Nephron (organoid): ENCODE data around the gene S100A13.
A peak's percentile ranks its signal among the peaks of the same experiment; 100 is the strongest.

Experiments used
- H3K27ac Mint-ChIP-seq, 3 experiments: 2 replicates each; pipeline ENCODE4 v1.8.0; 2020; ENCODE audit warnings: mixed read lengths in 3 of 3, mild to moderate bottlenecking in 2 of 3, moderate library complexity in 1 of 3
- H3K27me3 Mint-ChIP-seq: 2 replicates; pipeline ENCODE4 v1.8.0; 2021; ENCODE audit warnings: low read depth, mild to moderate bottlenecking, moderate library complexity, mixed read lengths
- H3K36me3 Mint-ChIP-seq: 2 replicates; pipeline ENCODE4 v1.8.0; 2020; ENCODE audit warnings: low read depth, mixed read lengths
- H3K4me1 Mint-ChIP-seq: 2 replicates; pipeline ENCODE4 v1.8.0; 2020; ENCODE audit warnings: mixed read lengths
- H3K4me3 Mint-ChIP-seq, 3 experiments: 2 replicates each; pipeline ENCODE4 v1.8.0; 2020; ENCODE audit warnings: mild to moderate bottlenecking in 3 of 3, mixed read lengths in 3 of 3, moderate library complexity in 2 of 3
- H3K9me3 Mint-ChIP-seq: 2 replicates; pipeline ENCODE4 v1.8.0; 2020; ENCODE audit warnings: mixed read lengths
- CTCF ChIP-seq, 3 experiments: fragments of 200-600 bp; sonication (generic); IDR thresholded peaks; one replicate each; pipeline ENCODE4 v1.5.0; 2021; ENCODE audit warnings: antibody characterized with exemption in 3 of 3; ENCODE audit not compliant: unreplicated experiment in 3 of 3

The S100A13 gene

GRCh38 chr1:153628638-153629342 is 1.5 kb upstream of the S100A13 start:
- peak overlapping the region in 1 of 3 experiments; percentile 45 for H3K4me3 Mint-ChIP-seq
- peak overlapping the region; percentile 66 to 99 (median 87) for H3K27ac Mint-ChIP-seq
- no peak for TF ChIP-seq CTCF (IDR thresholded peaks at IDR 0.05; ENCODE audit: unreplicated experiment in 3 of 3)
- peaks cover 15% of the 10 kb centered on the region for H3K36me3 Mint-ChIP-seq
- H3K4me1 Mint-ChIP-seq: peaks cover 68% of the 10 kb centered on the region
- no peaks in the 10 kb centered on the region for H3K27me3 Mint-ChIP-seq
- H3K9me3 Mint-ChIP-seq: no peaks in the 10 kb centered on the region

- H3K4me1 Mint-ChIP-seq: peaks cover 62% of the 10 kb centered on the region
- H3K36me3 Mint-ChIP-seq: peaks cover 16% of the 10 kb centered on the region
- no peaks in the 10 kb centered on the region for H3K27me3 Mint-ChIP-seq
- TF ChIP-seq CTCF (IDR thresholded peaks at IDR 0.05; ENCODE audit: unreplicated experiment in 3 of 3): peak in 2 of 3 experiments; percentile 12 to 75
- no peaks in the 10 kb centered on the region for H3K9me3 Mint-ChIP-seq
- peak within 1 kb of the TSS; percentile 91 to 96 (median 94) for H3K4me3 Mint-ChIP-seq
- H3K27ac Mint-ChIP-seq: peak within 1 kb of the TSS; percentile 96 to 99 (median 98)
These were observed 666 bp upstream of the S100A13 start, which contains the start of gene S100A1 for GRCh38 chr1:153627715-153628626. Gene S100A1, plus strand, starts transcription at chr1:153628434. Its CDS starts 2,088 bp downstream, at chr1:153630522.

- Mint-ChIP-seq H3K27me3 (no peaks in the 10 kb centered on the region), H3K27ac (peak overlapping the region; percentile 96 to 99 (median 98)), H3K4me3 (peak overlapping the region; percentile 91 to 96 (median 94)), H3K36me3 (peaks cover 24% of the 10 kb centered on the region), H3K4me1 (peaks cover 61% of the 10 kb centered on the region), H3K9me3 (no peaks in the 10 kb centered on the region)
- TF ChIP-seq CTCF (IDR thresholded peaks at IDR 0.05; ENCODE audit: unreplicated experiment in 3 of 3): no peak
These were observed 815 bp downstream of the S100A13 start for GRCh38 chr1:153626477-153626903.

- Mint-ChIP-seq H3K36me3 (peaks cover 31% of the 10 kb centered on the region), H3K4me1 (peaks cover 51% of the 10 kb centered on the region), H3K27me3 (no peaks in the 10 kb centered on the region), H3K9me3 (no peaks in the 10 kb centered on the region), H3K4me3 (peak overlapping the region; percentile 39 to 94 (median 80)), H3K27ac (peak overlapping the region; percentile 85 to 99 (median 94))
- TF ChIP-seq CTCF (IDR thresholded peaks at IDR 0.05; ENCODE audit: unreplicated experiment in 3 of 3): no peak
These were observed 2.2 kb downstream of the S100A13 start for GRCh38 chr1:153624965-153625611.

GRCh38 chr1:153623101-153623500 is 4.2 kb downstream of the S100A13 start:
- Mint-ChIP-seq H3K27me3 (no peaks in the 10 kb centered on the region), H3K4me3 (peak overlapping the region in 1 of 3 experiments; percentile 25), H3K36me3 (peaks cover 45% of the 10 kb centered on the region), H3K4me1 (peaks cover 37% of the 10 kb centered on the region), H3K27ac (peak overlapping the region in 2 of 3 experiments; percentile 26 to 74), H3K9me3 (no peaks in the 10 kb centered on the region)
- TF ChIP-seq CTCF (IDR thresholded peaks at IDR 0.05; ENCODE audit: unreplicated experiment in 3 of 3): no peak
